ENCODE data around the gene AIF1L. TPM values are rescaled to one million over a fixed set of nuclear protein-coding genes. Genes with fewer than 3 reads are reported as not detected.

Gene AIF1L
- 0.53 and 1.0 TPM in 2 replicates for total RNA-seq (2014; rRNA removed; shearing (Covaris generic))

DNA sequence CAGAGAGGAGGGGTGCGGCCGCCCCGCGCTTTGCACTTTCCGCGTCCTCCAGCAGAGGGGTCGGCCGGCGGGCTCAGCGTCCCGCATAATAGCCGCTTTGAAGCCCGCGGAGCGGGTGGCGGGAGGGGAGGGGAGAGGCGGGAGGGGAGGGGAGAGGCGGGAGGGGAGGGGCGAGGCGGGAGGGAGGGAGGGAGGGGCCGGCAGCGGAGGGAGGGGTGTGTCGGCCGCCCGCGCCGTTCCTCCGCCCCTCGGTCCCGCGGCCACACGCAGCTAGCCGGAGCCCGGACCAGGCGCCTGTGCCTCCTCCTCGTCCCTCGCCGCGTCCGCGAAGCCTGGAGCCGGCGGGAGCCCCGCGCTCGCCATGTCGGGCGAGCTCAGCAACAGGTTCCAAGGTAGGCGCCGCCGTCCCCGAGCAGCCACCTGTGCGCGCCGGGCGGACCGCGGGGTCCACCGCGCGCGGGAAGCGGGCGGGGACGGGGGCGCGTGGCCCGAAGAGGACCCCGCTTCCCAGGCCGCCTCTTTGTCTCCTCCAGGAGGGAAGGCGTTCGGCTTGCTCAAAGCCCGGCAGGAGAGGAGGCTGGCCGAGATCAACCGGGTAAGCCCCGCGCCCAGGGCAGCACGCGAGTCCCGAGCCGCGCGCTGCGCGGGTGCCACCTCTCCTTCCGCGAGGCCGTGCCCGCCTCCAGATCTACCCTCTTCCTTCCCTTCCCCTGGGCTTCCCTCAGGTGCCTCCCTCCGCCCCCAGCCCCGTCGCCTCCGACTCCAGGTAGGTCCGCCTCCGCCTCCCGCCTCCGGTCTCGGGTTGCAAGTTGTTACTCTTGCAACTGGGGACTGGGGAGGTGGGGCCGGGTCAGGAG lies at the start of gene AIF1L:
Gene AIF1L (plus strand): TSS at position 263 of the 857 bp plus-strand sequence. CDS start 99 bp downstream, at position 362.
- H3K4me1 ChIP-seq, result peaks cover 22% of the 10 kb centered on the region

DNA sequence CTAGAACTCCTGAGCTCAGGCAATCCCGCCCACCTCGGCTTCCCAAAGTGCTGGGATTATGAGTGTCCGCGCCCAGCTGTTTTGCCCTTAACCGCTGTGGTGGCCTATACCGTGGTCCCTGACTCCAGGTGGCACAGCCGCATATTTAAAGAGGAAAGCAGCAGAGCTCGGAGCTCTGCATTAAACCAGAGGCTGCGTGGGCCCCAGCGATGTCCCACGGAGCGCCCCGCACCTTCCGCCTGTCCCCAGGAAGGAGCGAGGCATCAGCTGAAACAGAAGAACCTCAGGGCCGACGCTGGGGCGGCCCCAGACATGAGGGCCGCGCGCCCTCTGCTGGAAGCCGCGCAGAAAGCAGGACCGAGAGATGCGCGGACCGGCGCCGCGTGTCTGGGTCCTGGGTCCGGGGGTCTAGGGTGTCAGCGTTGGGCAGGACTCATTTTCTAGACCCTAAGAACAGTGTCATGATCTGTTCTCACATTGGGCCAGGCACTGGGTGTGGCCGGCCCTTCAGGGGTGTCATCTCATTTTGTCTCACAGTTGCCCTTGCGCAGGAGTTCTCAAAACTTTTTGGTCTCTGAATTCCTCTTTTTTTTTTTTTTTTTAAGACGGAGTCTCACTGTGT lies 49.6 kb upstream of the AIF1L start:
- DNase-seq, result peak; percentile 69 to 86
- Histone ChIP-seq H3K4me3 (no peak overlapping the region), H3K27ac (no peak overlapping the region), H3K36me3 (no peaks in the 10 kb centered on the region), H3K9me3 (replicated peaks) (no peaks in the 10 kb centered on the region), H3K27me3 (0 out of 2 replicates have a peak, but pooled peaks cover 3% of the 10 kb centered on the region), H3K4me1 (no peaks in the 10 kb centered on the region; the same call in 1 of the 2 replicates)

More for the DNA sequence above, at the start of gene AIF1L:
- Histone ChIP-seq H3K36me3 (no peaks in the 10 kb centered on the region), H3K4me3 (no peak within 1 kb of the TSS), H3K27ac (no peak within 1 kb of the TSS), H3K9me3 (replicated peaks) (no peaks in the 10 kb centered on the region), H3K27me3 (peaks cover 35% of the 10 kb centered on the region)
- no peak for DNase-seq

DNA sequence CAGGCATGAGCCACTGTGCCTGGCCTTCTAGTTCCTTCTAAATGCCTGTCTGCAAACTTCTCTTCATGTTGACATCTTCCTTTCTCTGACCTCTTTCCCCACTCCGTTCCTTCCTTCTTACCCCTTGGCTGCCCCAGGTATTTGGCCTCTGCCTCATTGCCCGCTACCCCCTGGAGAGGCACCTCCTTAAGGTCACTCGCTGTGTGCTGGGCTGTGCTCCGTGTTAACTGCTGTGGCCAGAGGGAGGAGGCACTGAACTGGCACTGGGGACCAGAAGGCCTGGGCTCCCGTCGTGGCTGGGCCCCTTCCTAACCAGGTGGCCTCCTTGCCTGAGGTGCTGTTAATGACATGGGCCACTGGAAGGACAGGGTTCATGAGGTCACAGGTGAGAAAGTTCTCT lies 48.0 kb upstream of the AIF1L start:
- H3K27ac ChIP-seq, result no peak overlapping the region
- no peaks in the 10 kb centered on the region; the same call in 1 of the 2 replicates for H3K4me1 ChIP-seq
- H3K27me3 ChIP-seq, result peaks cover 12% of the 10 kb centered on the region; the same call in 1 of the 2 replicates
- H3K36me3 ChIP-seq, result no peaks in the 10 kb centered on the region
- H3K4me3 ChIP-seq, result no peak overlapping the region
- DNase-seq, result no peak
- no peaks in the 10 kb centered on the region for H3K9me3 ChIP-seq (replicated peaks)

DNA sequence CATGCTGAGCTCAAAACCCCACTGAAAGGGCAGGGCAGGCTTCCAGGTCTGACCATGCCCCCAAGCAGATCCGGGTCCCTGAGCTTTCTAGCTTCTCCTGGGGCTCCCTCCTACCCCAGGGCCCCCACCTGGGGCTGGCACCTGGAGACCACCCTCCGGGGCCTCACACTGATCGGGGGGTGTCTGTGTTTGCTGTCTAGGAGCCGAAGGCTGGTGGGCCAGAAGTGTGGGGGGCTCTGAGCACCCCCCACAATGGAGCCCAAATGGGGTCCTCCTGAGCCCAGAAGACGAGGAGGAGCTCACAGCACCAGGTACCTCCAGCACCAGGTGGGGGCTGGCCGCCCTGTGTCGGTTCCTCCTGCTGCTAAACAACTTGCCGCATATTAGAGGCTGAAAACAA lies 47.5 kb upstream of the AIF1L start:
- H3K27ac ChIP-seq, result no peak overlapping the region
- H3K4me3 ChIP-seq, result no peak overlapping the region
- no peaks in the 10 kb centered on the region for H3K9me3 ChIP-seq (replicated peaks)
- no peaks in the 10 kb centered on the region for H3K36me3 ChIP-seq
- H3K27me3 ChIP-seq, result peaks cover 14% of the 10 kb centered on the region; the same call in 1 of the 2 replicates
- no peaks in the 10 kb centered on the region; the same call in 1 of the 2 replicates for H3K4me1 ChIP-seq
- DNase-seq, result no peak

DNA sequence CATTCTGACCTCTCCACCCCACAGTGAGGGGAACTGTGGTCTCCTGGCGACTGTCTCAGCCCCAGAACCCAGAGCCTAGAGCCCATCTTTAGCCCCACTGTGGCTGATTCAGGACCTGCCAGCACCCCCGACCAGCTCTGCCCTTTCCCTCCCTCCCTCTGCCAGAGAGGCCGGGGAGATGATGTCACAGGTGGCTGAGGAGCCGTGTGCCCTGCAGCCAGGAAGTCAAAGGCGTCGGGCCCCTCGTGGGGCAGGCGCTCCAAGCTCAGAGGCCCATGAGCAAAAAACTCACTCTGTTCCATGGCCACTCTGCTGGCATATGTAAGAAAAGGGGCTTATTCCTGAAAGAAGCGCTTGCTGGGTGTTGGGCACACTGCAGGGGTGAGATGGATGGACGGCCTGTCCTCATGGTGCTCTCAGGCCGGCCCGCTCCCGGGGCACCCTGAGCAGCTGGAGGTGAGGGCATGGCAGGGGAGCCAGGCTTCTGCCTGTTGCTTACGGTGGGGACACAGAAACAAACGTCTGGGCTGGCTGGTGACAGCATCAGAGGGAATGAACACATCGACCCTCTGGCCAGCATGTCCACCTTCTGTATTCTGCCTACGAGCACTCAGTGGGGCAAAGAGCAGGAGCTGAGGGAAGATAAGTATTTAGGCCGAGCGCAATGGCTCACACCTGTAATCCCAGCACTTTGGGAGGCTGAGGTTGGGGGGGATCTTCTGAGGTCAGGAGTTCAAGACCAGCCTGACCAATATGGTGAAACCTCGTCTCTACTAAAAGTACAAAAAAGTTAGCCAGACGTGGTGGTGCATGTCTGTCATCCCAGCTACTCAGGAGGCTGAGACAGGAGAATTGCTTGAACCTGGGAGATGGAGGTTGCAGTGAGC lies 46.3 kb upstream of the AIF1L start:
- Histone ChIP-seq H3K27me3 (peaks cover 11% of the 10 kb centered on the region; the same call in 1 of the 2 replicates), H3K4me3 (no peak overlapping the region), H3K9me3 (replicated peaks) (no peaks in the 10 kb centered on the region), H3K27ac (no peak overlapping the region), H3K36me3 (no peaks in the 10 kb centered on the region), H3K4me1 (no peaks in the 10 kb centered on the region; the same call in 1 of the 2 replicates)
- peak; percentile 48 to 58 for DNase-seq

DNA sequence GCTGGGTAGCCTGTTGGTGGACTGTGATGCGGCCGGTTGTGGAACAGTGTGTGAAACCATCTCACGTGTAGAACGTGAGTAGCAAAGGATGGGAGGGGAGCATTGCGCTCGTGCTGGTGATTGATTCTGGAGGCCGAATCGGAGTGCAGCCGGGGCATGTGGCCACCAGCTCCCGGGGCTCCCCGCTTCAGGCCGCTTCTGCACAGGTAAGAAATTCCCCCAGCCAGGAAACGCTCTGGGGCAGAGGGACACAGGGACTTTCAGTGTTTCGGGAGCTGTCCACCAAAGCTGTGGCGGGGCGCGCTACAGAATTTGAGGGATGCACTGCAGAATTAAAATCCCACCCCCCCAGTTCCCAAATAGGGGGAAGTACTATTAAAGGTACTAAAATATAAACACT lies 45.5 kb upstream of the AIF1L start:
- no peak for DNase-seq
- H3K27ac ChIP-seq, result no peak overlapping the region
- H3K9me3 ChIP-seq (replicated peaks), result no peaks in the 10 kb centered on the region
- no peak overlapping the region for H3K4me3 ChIP-seq
- H3K27me3 ChIP-seq, result peaks cover 11% of the 10 kb centered on the region; the same call in 1 of the 2 replicates
- H3K4me1 ChIP-seq, result no peaks in the 10 kb centered on the region; the same call in 1 of the 2 replicates
- H3K36me3 ChIP-seq, result no peaks in the 10 kb centered on the region

DNA sequence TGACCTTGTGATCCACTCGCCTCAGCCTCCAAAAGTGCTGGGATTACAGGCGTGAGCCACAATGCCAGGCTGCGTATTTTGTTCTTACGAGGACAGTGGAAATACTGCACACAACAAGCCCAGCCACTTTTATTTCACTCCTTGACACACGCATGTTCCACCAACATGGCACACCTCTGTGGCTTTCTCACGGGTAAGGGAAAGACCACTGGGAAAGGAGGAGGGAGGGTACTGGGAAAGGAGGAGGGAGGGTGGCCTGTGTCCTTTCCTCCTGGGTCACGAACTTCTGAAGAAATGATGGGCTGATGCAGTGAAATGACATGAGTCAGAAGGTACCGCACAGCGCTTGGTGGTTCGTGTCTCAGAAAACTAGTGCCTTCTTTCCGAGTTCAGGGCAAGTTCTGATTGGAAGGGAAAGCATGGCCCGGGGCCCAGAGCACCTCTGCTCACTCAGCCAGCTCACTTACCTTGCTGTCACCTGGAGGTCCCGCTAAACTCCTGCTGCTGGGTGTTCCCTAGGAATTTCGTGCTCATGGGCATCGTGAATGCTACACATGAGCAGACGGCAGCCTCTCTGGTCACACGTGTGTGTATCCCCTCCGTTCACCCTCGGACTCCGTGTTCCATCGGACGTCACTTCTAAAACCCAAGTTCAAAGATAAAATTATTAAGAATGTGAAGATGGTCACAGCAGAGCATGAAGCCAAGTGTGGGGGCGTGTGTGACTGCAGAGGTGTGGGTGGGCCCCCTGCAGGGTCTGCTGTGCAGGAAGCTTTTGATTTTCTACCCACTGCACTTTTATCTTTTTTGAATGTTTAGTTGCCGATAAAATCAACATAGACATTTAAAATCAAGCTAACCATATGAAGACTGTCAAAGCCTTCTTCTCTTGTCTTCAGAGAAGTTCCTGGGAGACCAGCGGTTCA lies 44.5 kb upstream of the AIF1L start:
- no peak overlapping the region for H3K27ac ChIP-seq
- H3K4me3 ChIP-seq, result no peak overlapping the region
- H3K27me3 ChIP-seq, result peaks cover 11% of the 10 kb centered on the region; the same call in 1 of the 2 replicates
- no peaks in the 10 kb centered on the region for H3K9me3 ChIP-seq (replicated peaks)
- H3K4me1 ChIP-seq, result no peaks in the 10 kb centered on the region; the same call in 1 of the 2 replicates
- no peak for DNase-seq
- no peaks in the 10 kb centered on the region for H3K36me3 ChIP-seq

DNA sequence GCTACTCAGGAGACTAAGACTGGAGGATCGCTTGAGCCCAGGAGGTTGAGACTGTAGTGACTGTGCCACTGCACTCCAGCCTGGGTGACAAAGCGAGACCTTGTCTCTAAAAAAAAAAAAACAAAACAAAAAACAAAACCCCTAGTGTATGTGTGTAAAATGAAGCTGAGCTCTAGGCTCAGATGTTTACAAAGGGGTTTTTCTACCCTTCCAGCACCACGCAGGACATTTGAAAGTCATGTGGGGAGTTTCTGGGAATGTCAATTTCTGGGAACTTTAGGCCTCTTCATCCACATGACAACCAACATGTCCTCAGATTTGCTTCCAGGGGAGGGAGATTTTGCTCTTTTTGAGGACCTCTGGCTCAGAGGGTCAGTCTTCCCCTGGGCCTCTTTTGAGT lies 42.4 kb upstream of the AIF1L start:
- no peak overlapping the region for H3K4me3 ChIP-seq
- H3K36me3 ChIP-seq, result no peaks in the 10 kb centered on the region
- H3K9me3 ChIP-seq (replicated peaks), result no peaks in the 10 kb centered on the region
- DNase-seq, result no peak
- H3K4me1 ChIP-seq, result no peaks in the 10 kb centered on the region; the same call in 1 of the 2 replicates
- H3K27me3 ChIP-seq, result peaks cover 11% of the 10 kb centered on the region; the same call in 1 of the 2 replicates
- H3K27ac ChIP-seq, result no peak overlapping the region

DNA sequence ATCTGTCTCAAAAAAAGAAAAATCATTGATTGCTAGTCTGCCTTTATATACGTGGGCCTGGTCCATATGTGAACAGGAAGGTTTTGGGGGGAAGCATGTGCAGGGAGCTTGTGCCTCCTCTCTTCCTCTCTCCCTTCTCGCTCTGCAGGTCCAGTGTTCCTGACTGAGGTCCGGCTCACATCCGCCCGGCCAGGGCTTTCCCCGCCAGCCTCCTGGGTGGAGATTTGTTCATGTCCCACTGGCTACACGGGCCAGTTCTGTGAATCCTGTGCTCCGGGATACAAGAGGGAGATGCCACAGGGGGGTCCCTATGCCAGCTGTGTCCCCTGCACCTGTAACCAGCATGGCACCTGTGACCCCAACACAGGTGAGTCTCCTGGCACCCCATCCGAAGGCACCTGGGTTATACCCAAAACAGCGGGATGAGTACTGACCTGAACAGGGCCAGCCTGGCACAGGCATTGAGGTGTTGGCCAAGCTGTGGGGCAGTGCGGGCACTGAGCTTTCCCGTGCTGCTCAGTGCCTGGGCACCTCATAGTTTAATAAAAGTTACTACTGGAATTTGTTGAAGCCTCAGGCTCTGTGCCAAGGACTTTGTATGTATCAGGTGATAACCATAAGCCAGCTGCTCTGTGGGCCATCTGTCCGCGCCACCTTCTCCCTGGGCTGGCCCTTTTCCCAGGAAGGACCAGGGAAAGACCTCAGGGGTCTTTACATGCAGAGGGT lies 39.4 kb upstream of the AIF1L start:
- H3K4me1 ChIP-seq, result no peaks in the 10 kb centered on the region
- H3K4me3 ChIP-seq, result no peak overlapping the region
- no peak for DNase-seq
- no peaks in the 10 kb centered on the region for H3K9me3 ChIP-seq (replicated peaks)
- H3K36me3 ChIP-seq, result no peaks in the 10 kb centered on the region
- H3K27me3 ChIP-seq, result peaks cover 19% of the 10 kb centered on the region; the same call in 1 of the 2 replicates
- H3K27ac ChIP-seq, result no peak overlapping the region

DNA sequence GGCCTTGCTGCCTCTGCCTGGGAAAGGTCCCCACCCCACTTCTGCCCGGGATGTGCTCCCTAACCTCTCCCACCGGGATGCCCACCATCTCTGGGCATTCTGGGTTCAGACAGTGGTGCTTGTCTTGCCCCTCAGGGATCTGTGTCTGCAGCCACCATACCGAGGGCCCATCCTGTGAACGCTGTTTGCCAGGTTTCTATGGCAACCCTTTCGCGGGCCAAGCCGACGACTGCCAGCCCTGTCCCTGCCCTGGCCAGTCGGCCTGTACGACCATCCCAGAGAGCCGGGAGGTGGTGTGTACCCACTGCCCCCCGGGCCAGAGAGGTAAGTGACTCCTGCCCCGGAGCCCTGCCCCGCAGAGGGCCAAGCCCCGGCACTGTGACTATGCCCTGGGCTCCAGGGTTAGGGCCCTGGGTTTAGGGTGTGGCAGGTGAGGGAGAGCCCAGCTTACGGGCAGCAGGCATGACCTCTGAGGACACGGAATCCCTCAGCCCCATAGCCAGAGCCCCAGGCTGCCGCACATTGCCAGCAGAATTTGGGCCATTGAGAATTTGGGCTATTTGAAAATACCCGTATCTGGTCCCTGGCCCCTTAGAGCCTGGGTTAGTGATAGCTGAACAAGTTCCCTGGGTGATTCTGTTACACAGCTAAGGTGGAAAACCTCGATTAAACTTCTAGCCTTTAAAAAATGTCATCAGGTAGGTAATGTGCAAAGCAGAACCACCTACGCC lies 35.3 kb upstream of the AIF1L start:
- Histone ChIP-seq H3K9me3 (replicated peaks) (no peaks in the 10 kb centered on the region), H3K4me1 (no peaks in the 10 kb centered on the region), H3K36me3 (no peaks in the 10 kb centered on the region), H3K4me3 (no peak overlapping the region), H3K27me3 (peaks cover 14% of the 10 kb centered on the region; the same call in 1 of the 2 replicates), H3K27ac (no peak overlapping the region)
- no peak for DNase-seq

DNA sequence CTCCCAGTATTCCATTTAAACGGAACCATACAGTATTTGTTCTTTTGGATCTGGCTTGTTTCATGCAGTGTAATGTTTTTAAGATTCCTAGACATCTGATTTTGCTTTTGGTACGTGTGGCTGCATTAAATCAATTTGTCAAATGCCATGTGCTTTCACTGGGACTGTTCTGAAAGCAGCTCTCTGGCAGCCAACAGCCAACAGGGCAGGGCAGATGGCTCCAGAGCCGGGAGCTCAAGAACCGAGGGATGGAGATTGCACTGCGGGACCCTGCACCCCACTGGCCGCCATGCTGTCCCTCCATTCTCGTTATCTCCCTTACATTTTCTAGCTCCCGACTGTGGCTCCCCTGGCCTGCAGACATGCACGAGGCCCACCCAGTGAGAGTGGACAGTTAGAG lies 33.4 kb upstream of the AIF1L start:
- Histone ChIP-seq H3K4me1 (no peaks in the 10 kb centered on the region), H3K9me3 (replicated peaks) (no peaks in the 10 kb centered on the region), H3K4me3 (no peak overlapping the region), H3K27ac (no peak overlapping the region), H3K27me3 (peaks cover 19% of the 10 kb centered on the region; the same call in 1 of the 2 replicates), H3K36me3 (no peaks in the 10 kb centered on the region)
- DNase-seq, result no peak

DNA sequence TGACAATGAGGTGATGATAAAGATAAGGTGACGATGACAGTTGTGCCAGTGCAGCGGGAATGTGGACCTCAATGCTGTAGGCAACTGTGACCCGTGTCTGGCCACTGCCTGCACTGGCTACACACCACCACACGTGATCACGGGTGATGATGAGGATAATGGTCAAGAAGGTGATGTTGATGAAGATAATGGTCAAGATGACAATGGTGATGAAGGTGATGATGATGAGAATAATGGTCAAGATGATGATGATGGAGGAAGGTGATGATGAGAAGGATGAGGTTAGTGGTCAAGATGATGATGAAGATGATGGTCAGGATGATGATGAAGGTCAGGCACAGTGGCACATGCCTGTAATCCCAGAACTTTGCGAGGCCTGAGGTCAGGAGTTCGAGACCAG lies 30.7 kb upstream of the AIF1L start:
- Histone ChIP-seq H3K4me3 (no peak overlapping the region), H3K9me3 (replicated peaks) (no peaks in the 10 kb centered on the region), H3K27ac (no peak overlapping the region), H3K27me3 (peaks cover 31% of the 10 kb centered on the region), H3K36me3 (no peaks in the 10 kb centered on the region), H3K4me1 (no peaks in the 10 kb centered on the region)
- no peak for DNase-seq

Measured in SJCRH30 (cell line).